ENCODE data around the gene ATP8A2.

- no peak for TF ChIP-seq EZH2 (IDR thresholded peaks at IDR 0.05)
- no peak for TF ChIP-seq POLR2AphosphoS5 (IDR thresholded peaks at IDR 0.05; ENCODE audit: borderline replicate concordance, low read depth, low read length)
Observed at GRCh38 chr13:25860265-25860664, 488.5 kb downstream of the ATP8A2 start.
